BLaER1 treated with 17β-estradiol and CSF1 and Interleukin-3, amounts not matched to agents 10 nM and 100 nM (cell line): ENCODE results near the gene ANXA4.
A peak's percentile ranks its signal among the peaks of the same experiment; 100 is the strongest.

Source experiments
- H3K27ac ChIP-seq, 11 experiments: shearing (Covaris generic); formaldehyde crosslinking; 2 replicates each; pipeline ENCODE4 v1.8.1; 2022
- H3K27me3 ChIP-seq, 11 experiments: shearing (Covaris generic); formaldehyde crosslinking; 2 replicates each; pipeline ENCODE4 v1.8.1; 2022
- H3K36me3 ChIP-seq, 11 experiments: shearing (Covaris generic); formaldehyde crosslinking; 2 replicates each; pipeline ENCODE4 v1.8.1; 2022
- H3K4me1 ChIP-seq, 10 experiments: shearing (Covaris generic); formaldehyde crosslinking; 2 replicates each; pipeline ENCODE4 v1.8.1; 2022
- H3K4me2 ChIP-seq, 11 experiments: shearing (Covaris generic); formaldehyde crosslinking; 2 replicates each; pipeline ENCODE4 v1.8.1; 2022
- H3K4me3 ChIP-seq, 10 experiments: shearing (Covaris generic); formaldehyde crosslinking; 2 replicates each; pipeline ENCODE4 v1.8.1; 2022
- H3K9ac ChIP-seq, 11 experiments: shearing (Covaris generic); formaldehyde crosslinking; 2 replicates each; pipeline ENCODE4 v1.8.1; 2022
- H3K9me3 ChIP-seq, 11 experiments: shearing (Covaris generic); formaldehyde crosslinking; replicated peaks in 1 of 11; 2 replicates each; pipeline ENCODE4 v1.8.1; 2022
- H4K20me1 ChIP-seq, 11 experiments: shearing (Covaris generic); formaldehyde crosslinking; 2 replicates each; pipeline ENCODE4 v1.8.1; 2022
- Cebpa-rat ChIP-seq, 11 experiments: shearing (Covaris generic); IDR thresholded peaks; 2 replicates each; pipeline ENCODE4 v1.8.1; 2022

Gene ANXA4

DNA sequence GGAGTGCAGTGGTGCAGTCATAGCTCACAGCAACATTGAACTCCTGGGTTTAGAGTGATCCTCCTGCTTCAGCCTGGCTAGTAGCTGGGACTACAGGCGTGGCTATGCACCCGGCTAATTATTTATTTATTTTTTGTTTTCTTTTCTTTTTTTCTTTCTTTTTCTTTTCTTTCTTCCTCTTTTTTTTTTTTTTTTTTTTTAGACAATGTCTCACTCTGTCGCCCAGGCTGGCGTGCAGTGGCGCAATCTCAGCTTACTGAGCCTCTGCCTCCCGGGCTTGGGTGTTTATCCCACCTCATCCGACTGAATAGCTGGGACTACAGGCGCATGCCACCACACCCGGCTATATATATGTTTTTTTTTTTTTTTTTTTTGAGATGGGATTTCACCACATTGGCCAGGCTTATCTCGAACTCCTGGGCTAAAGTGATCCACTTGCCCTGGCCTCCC lies 1.4 kb upstream of the ANXA4 start:
- no peaks in the 10 kb centered on the region for H3K27me3 ChIP-seq
- H3K9ac ChIP-seq, result peak overlapping the region in 3 of 11 experiments; percentile 27 to 90 (median 89); a peak in 4 of 22 replicates
- H3K4me2 ChIP-seq, result peak overlapping the region; percentile 86 to 99 (median 96)
- TF ChIP-seq Cebpa-rat (IDR thresholded peaks at IDR 0.05), result no peak
- peak overlapping the region in 2 of 11 experiments; percentile 90 to 91; a peak in 2 of 22 replicates for H3K27ac ChIP-seq
- peaks cover 23 to 47% (median 31%) of the 10 kb centered on the region in 10 experiments for H3K4me1 ChIP-seq
- no peaks in the 10 kb centered on the region for H3K9me3 ChIP-seq
- H4K20me1 ChIP-seq, result peaks cover 0 to 25% (median 0%) of the 10 kb centered on the region in 11 experiments; a peak in 5 of 22 replicates
- H3K36me3 ChIP-seq, result 0 out of 22 replicates have a peak, but pooled peaks cover 0 to under 1% (median 0%) of the 10 kb centered on the region in 11 experiments
- peak overlapping the region in 2 of 10 experiments; percentile 87 to 98; a peak in 2 of 20 replicates for H3K4me3 ChIP-seq

DNA sequence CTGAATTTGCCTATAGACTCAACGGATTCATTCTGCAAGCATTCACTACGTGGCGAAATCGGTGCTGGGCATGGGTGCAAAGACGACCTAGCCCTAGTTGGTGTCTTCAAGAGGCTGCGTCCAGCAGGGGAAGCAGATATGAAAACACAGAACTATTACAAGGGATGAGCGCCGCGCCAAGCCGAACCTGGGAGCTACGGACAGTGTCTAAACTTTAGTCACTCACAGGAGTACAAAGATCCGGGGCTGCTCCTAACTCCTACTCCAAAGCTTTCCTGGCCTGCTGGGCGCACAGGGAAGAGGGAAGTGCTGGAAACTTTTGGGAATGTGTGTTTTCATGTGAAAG lies 732 bp upstream of the ANXA4 start:
- H3K4me3 ChIP-seq, result peak overlapping the region; percentile 75 to 98 (median 86)
- H3K27ac ChIP-seq, result peak overlapping the region; percentile 68 to 91 (median 85)
- H3K9me3 ChIP-seq, result no peaks in the 10 kb centered on the region
- peaks cover 0 to 7% (median 0%) of the 10 kb centered on the region in 11 experiments; a peak in 1 of 22 replicates for H3K36me3 ChIP-seq
- peak overlapping the region; percentile 80 to 95 (median 86) for H3K9ac ChIP-seq
- no peaks in the 10 kb centered on the region for H3K27me3 ChIP-seq
- no peak for TF ChIP-seq Cebpa-rat (IDR thresholded peaks at IDR 0.05)
- H3K4me1 ChIP-seq, result peaks cover 23 to 48% (median 31%) of the 10 kb centered on the region in 10 experiments
- H3K4me2 ChIP-seq, result peak overlapping the region; percentile 86 to 99 (median 96)
- peaks cover 0 to 31% (median 0%) of the 10 kb centered on the region in 11 experiments; a peak in 5 of 22 replicates for H4K20me1 ChIP-seq

DNA sequence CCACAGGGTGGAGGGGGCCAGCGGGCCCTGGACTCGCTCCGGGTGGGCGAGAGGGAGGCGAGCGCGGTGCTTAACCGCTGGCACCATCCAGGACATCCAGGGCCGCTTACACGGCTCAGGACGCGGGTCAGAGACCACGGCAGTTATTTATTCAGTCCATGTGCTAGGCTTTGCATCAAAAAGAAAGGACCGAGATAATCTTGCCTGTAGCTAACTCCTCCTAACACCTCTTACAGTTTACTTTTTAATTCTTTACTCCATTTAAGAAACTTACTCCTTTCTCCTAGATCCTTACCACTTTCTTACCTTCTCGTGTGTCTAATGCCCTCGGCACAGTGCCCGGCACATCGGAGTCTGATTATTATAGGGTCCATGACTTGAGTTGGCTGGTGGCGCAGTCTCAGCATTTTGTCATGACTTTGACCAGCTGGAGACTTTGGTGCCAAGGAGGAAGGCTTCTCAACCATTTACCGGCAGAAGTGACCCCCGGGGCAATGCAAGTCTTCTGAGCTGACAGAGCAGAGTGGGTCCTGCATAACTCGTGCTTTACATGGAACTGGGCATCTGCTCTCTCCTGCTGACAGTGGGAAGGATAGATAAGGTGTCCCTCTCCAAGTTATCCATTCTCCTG lies 503 bp downstream of the ANXA4 start:
- Histone ChIP-seq H3K4me2 (peak overlapping the region; percentile 86 to 99 (median 96)), H4K20me1 (peaks cover 0 to 39% (median 0%) of the 10 kb centered on the region in 11 experiments; a peak in 5 of 22 replicates), H3K27me3 (no peaks in the 10 kb centered on the region), H3K4me1 (peaks cover 23 to 54% (median 31%) of the 10 kb centered on the region in 10 experiments), H3K9me3 (peaks cover 0 to 3% (median 0%) of the 10 kb centered on the region in 11 experiments; a peak in 2 of 22 replicates), H3K27ac (peak overlapping the region; percentile 68 to 91 (median 85)), H3K4me3 (peak overlapping the region; percentile 75 to 98 (median 86)), H3K36me3 (peaks cover 0 to 20% (median 4%) of the 10 kb centered on the region in 11 experiments; a peak in 6 of 22 replicates), H3K9ac (peak overlapping the region; percentile 80 to 95 (median 86))
- no peak for TF ChIP-seq Cebpa-rat (IDR thresholded peaks at IDR 0.05)

DNA sequence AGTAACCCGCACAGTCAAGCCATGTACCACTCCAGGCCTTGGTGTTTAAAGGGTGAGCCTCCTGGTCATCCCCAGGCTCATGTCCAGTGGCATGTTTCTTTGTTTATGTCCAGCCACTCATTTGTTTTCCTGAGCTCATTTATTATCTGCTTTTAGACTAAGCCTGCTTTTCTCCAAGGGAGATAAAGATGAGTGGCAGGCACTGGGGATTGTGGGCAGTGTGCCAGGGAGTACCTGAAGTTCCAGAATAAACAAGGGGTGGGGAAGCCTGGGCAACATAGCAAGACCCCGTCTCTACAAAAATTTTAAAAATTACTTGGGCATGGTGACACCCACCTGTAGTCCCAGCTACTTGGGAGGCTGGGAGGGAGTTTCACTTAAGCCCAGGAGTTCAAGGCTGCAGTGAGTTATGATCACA lies 1.9 kb downstream of the ANXA4 start:
- TF ChIP-seq Cebpa-rat (IDR thresholded peaks at IDR 0.05), result no peak
- peak overlapping the region in 6 of 11 experiments; percentile 89 to 98 (median 94); a peak in 11 of 22 replicates for H3K4me2 ChIP-seq
- peaks cover 0 to 8% (median 0%) of the 10 kb centered on the region in 11 experiments; a peak in 2 of 22 replicates for H3K9me3 ChIP-seq
- H3K27ac ChIP-seq, result no peak overlapping the region
- peaks cover 23 to 63% (median 31%) of the 10 kb centered on the region in 10 experiments for H3K4me1 ChIP-seq
- H3K27me3 ChIP-seq, result no peaks in the 10 kb centered on the region
- H3K4me3 ChIP-seq, result peak overlapping the region in 3 of 10 experiments; percentile 87 to 98 (median 89); a peak in 5 of 20 replicates
- H4K20me1 ChIP-seq, result peaks cover 0 to 49% (median 0%) of the 10 kb centered on the region in 11 experiments; a peak in 6 of 22 replicates
- peaks cover 0 to 29% (median 4%) of the 10 kb centered on the region in 11 experiments; a peak in 6 of 22 replicates for H3K36me3 ChIP-seq
- H3K9ac ChIP-seq, result peak overlapping the region in 2 of 11 experiments; percentile 44 to 95; a peak in 3 of 22 replicates

DNA sequence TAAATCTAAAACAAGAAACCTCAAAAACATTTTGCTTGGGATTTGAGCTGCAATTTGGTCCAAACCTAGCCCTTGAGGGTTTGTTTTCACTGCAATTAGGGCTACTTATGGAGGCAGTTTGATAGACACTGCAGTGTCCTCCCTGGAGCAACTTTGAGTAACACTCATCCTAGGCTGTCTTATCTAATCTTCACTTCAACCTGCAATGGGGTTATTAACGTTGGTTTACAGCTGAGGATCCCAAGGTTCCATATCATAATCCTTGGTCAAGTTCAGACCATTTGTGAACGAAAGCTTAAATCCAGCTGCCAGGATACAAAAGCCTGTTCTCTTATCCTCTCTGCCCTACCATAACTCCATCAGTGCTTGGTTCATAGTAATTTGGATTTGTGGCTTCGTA lies 2.5 kb downstream of the ANXA4 start:
- no peak for TF ChIP-seq Cebpa-rat (IDR thresholded peaks at IDR 0.05)
- peaks cover 0 to 55% (median 0%) of the 10 kb centered on the region in 11 experiments; a peak in 6 of 22 replicates for H4K20me1 ChIP-seq

DNA sequence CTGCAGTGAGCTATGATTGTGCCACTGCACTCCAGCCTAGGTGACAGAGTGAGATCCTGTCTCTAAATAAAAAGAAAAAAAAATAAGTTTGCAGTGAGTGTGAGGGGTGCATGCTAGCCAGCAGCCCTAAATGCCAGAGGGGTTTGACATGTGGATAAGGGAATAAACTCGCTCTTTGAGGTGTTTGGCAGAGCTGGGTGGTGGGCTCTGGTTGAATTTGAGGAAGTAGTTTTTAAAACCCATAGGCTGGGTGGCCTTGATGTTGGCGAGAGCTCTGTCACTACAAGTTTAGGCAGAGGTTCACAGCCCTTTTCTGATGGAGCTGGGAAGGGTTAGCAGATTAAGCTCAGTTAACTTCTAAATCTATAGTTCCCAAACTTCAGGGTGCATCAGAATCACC lies 3.1 kb downstream of the ANXA4 start:
- H3K9me3 ChIP-seq, result peaks cover 0 to 8% (median 0%) of the 10 kb centered on the region in 11 experiments; a peak in 2 of 22 replicates
- H3K4me3 ChIP-seq, result peak overlapping the region in 3 of 10 experiments; percentile 0 to 98 (median 89); a peak in 3 of 20 replicates
- H3K9ac ChIP-seq, result peak overlapping the region in 2 of 11 experiments; percentile 33 to 39; a peak in 2 of 22 replicates
- peaks cover 0 to 40% (median 4%) of the 10 kb centered on the region in 11 experiments; a peak in 6 of 22 replicates for H3K36me3 ChIP-seq
- peak overlapping the region in 3 of 11 experiments; percentile 92 to 96 (median 95); a peak in 7 of 22 replicates for H3K4me2 ChIP-seq
- H3K27me3 ChIP-seq, result no peaks in the 10 kb centered on the region
- peaks cover 0 to 61% (median 0%) of the 10 kb centered on the region in 11 experiments; a peak in 6 of 22 replicates for H4K20me1 ChIP-seq
- H3K27ac ChIP-seq, result no peak overlapping the region
- no peak for TF ChIP-seq Cebpa-rat (IDR thresholded peaks at IDR 0.05)
- peaks cover 22 to 75% (median 30%) of the 10 kb centered on the region in 10 experiments for H3K4me1 ChIP-seq

More for the DNA sequence above, 2.5 kb downstream of the ANXA4 start:
- H3K36me3 ChIP-seq, result peaks cover 0 to 35% (median 4%) of the 10 kb centered on the region in 11 experiments; a peak in 6 of 22 replicates
- H3K4me2 ChIP-seq, result peak overlapping the region in 3 of 11 experiments; percentile 92 to 96 (median 95); a peak in 7 of 22 replicates
- H3K27ac ChIP-seq, result no peak overlapping the region
- peak overlapping the region in 2 of 11 experiments; percentile 33 to 39; a peak in 2 of 22 replicates for H3K9ac ChIP-seq
- peaks cover 0 to 8% (median 0%) of the 10 kb centered on the region in 11 experiments; a peak in 2 of 22 replicates for H3K9me3 ChIP-seq
- peaks cover 23 to 69% (median 31%) of the 10 kb centered on the region in 10 experiments for H3K4me1 ChIP-seq
- H3K4me3 ChIP-seq, result peak overlapping the region in 3 of 10 experiments; percentile 0 to 98 (median 89); a peak in 3 of 20 replicates
- H3K27me3 ChIP-seq, result no peaks in the 10 kb centered on the region

DNA sequence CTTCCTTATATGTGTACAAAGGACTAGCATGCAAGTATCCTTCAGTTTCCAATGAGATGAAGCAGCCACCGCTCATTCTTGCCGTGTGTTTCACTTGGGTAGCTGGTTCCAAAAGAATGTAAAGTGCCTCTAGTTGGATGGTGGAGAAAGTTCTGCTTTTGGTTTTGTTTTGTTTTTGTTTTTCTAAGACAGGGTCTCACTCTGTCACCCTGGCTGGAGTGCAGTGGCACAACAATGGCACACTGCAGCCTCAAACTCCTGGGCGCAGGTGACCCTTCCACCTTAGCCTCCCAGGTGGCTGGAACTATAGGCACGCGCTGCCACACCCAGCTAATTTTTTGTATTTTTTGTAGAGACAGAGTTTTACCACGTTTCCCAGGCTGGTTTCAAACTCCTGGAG lies 8.3 kb downstream of the ANXA4 start:
- TF ChIP-seq Cebpa-rat (IDR thresholded peaks at IDR 0.05), result no peak
- Histone ChIP-seq H3K27ac (no peak overlapping the region), H3K9me3 (peaks cover 0 to 8% (median 0%) of the 10 kb centered on the region in 11 experiments; a peak in 2 of 22 replicates), H3K27me3 (no peaks in the 10 kb centered on the region), H3K36me3 (peaks cover 0 to 69% (median 4%) of the 10 kb centered on the region in 11 experiments; a peak in 7 of 22 replicates), H3K4me2 (peak overlapping the region in 1 of 11 experiments; percentile 6; a peak in 2 of 22 replicates), H4K20me1 (peaks cover 0 to 94% (median 0%) of the 10 kb centered on the region in 11 experiments; a peak in 6 of 22 replicates), H3K4me1 (peaks cover 0 to 91% (median 7%) of the 10 kb centered on the region in 10 experiments; a peak in 10 of 20 replicates), H3K9ac (no peak overlapping the region), H3K4me3 (no peak overlapping the region)

DNA sequence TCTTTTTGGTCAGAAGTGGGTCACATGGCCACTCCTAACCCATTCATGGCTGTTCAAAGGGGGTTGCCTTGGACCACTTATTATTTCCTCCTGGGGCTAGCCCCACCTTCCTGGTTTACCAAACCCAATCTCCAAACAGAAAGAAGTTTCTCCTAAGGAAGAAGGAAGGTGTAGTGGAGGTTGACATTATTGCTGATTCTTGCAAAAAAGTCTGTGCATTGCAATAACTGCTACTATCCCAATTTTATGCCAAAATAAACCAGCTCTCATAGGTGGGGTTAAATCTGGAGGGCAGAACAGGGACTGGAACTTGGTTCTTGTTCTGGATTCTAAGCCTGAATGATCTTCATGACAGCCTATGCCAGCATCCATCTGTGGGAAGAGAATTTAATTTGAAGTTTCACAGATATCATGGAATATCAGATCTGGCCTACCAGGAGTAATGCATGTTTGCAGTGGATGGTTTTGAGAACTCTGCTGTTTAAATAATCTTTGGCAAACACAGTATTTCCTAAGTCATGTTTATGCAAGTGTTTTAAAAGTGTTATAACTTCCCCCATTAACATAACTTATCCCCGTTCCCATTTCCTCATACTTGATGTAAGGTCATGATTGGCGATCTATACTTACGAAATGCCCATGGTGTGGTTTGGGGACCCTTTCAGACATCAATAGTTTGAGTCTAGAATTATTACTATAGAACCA lies 11.9 kb downstream of the ANXA4 start:
- H3K4me1 ChIP-seq, result peaks cover 0 to 77% (median 16%) of the 10 kb centered on the region in 10 experiments; a peak in 13 of 20 replicates
- no peak overlapping the region for H3K4me3 ChIP-seq
- H3K36me3 ChIP-seq, result peaks cover 0 to 62% (median 10%) of the 10 kb centered on the region in 11 experiments; a peak in 13 of 22 replicates

More for the DNA sequence above, 11.9 kb downstream of the ANXA4 start:
- Histone ChIP-seq H4K20me1 (peaks cover 0 to 63% (median 0%) of the 10 kb centered on the region in 11 experiments; a peak in 6 of 22 replicates), H3K27me3 (no peaks in the 10 kb centered on the region), H3K9ac (no peak overlapping the region), H3K4me2 (peak overlapping the region in 4 of 11 experiments; percentile 33 to 87 (median 76); a peak in 8 of 22 replicates), H3K9me3 (no peaks in the 10 kb centered on the region), H3K27ac (peak overlapping the region in 1 of 11 experiments; percentile 26; a peak in 1 of 22 replicates)
- no peak for TF ChIP-seq Cebpa-rat (IDR thresholded peaks at IDR 0.05)
